Activated CD4-positive, alpha-beta T cell treated with anti-CD3 and anti-CD28 coated beads for 4 hours (primary cell): ENCODE results near the gene MND1.
A peak's percentile ranks its signal among the peaks of the same experiment; 100 is the strongest.
"Not testable (repeated sequence)": the region's sequence is repeated elsewhere in the genome, so short reads cannot be mapped to it uniquely, and the experiment has no call there.

ENCODE experiments used
- DNase-seq, 2 donors: peaks; one replicate each; pipeline ENCODE4 v3.0.0-alpha.2; 2020

The MND1 gene

GRCh38 chr4:153408932-153409331 lies 64.4 kb downstream of the MND1 start:
- DNase-seq: no peak

- DNase-seq: no peak
Measured at GRCh38 chr4:153409412-153409811, 64.9 kb downstream of the MND1 start.

GRCh38 chr4:153409924-153410501 lies 65.5 kb downstream of the MND1 start:
- DNase-seq: no peak

- DNase-seq: no peak
Measured at GRCh38 chr4:153413842-153414241, 69.4 kb downstream of the MND1 start.

GRCh38 chr4:153416456-153416855 lies 72.0 kb downstream of the MND1 start:
- DNase-seq: not testable (repeated sequence)

GRCh38 chr4:153418121-153418520 lies 73.6 kb downstream of the MND1 start:
- no peak for DNase-seq

- no peak for DNase-seq
Measured at GRCh38 chr4:153418558-153418957, 74.1 kb downstream of the MND1 start.

GRCh38 chr4:153419029-153419428 lies 74.5 kb downstream of the MND1 start:
- DNase-seq: no peak

GRCh38 chr4:153419673-153420278 lies 75.3 kb downstream of the MND1 start:
- DNase-seq: no peak

- DNase-seq: no peak
Measured at GRCh38 chr4:153420361-153420760, 75.9 kb downstream of the MND1 start.

- DNase-seq: no peak
Measured at GRCh38 chr4:153421941-153422340, 77.5 kb downstream of the MND1 start.

- no peak for DNase-seq
Measured at GRCh38 chr4:153426207-153426885, 81.9 kb downstream of the MND1 start.

- no peak for DNase-seq
Measured at GRCh38 chr4:153427363-153428071, 83.0 kb downstream of the MND1 start.

GRCh38 chr4:153428941-153429475 lies 84.5 kb downstream of the MND1 start:
- DNase-seq: no peak

GRCh38 chr4:153432965-153433753 lies 88.7 kb downstream of the MND1 start:
- peak; percentile 60 to 67 for DNase-seq

- DNase-seq: no peak
Measured at GRCh38 chr4:153433754-153434105, 89.2 kb downstream of the MND1 start.

GRCh38 chr4:153434190-153434589 lies 89.7 kb downstream of the MND1 start:
- DNase-seq: no peak

- peak; percentile 30 to 32 for DNase-seq
Measured at GRCh38 chr4:153438916-153439756, 94.6 kb downstream of the MND1 start.

GRCh38 chr4:153439831-153440230 lies 95.3 kb downstream of the MND1 start:
- DNase-seq: no peak

- DNase-seq: no peak
Measured at GRCh38 chr4:153440475-153440874, 96.0 kb downstream of the MND1 start.

GRCh38 chr4:153447175-153447905 lies 102.9 kb downstream of the MND1 start:
- DNase-seq: no peak
